Measurements from ENCODE around the gene UFSP2.
A peak's percentile ranks its signal among the peaks of the same experiment; 100 is the strongest.
"Not testable (repeated sequence)": the region's sequence is repeated elsewhere in the genome, so short reads cannot be mapped to it uniquely, and the experiment has no call there.

UFSP2 gene

GRCh38 chr4:185384930-185385331 lies 40.8 kb downstream of the UFSP2 start:
- FAIRE-seq (no peak), DNase-seq (ENCODE audit: insufficient read length, low spot score) (peak; percentile 31)

- FAIRE-seq (no peak), DNase-seq (ENCODE audit: insufficient read length, low spot score) (no peak)
These were observed 41.7 kb downstream of the UFSP2 start for GRCh38 chr4:185384061-185384460.

- no peak for DNase-seq (ENCODE audit: insufficient read length, low spot score)
- FAIRE-seq = peak; percentile 40
These were observed 42.3 kb downstream of the UFSP2 start for GRCh38 chr4:185383451-185383850.

GRCh38 chr4:185382754-185383153 lies 43.0 kb downstream of the UFSP2 start:
- FAIRE-seq (no peak), DNase-seq (ENCODE audit: insufficient read length, low spot score) (no peak)

- DNase-seq (ENCODE audit: insufficient read length, low spot score) (no peak), FAIRE-seq (no peak)
These were observed 44.2 kb downstream of the UFSP2 start for GRCh38 chr4:185381288-185382196.

- DNase-seq (ENCODE audit: insufficient read length, low spot score) (no peak), FAIRE-seq (no peak)
These were observed 45.4 kb downstream of the UFSP2 start for GRCh38 chr4:185380320-185380719.

- DNase-seq (ENCODE audit: insufficient read length, low spot score) (peak; percentile 21), FAIRE-seq (peak; percentile 62)
These were observed 46.2 kb downstream of the UFSP2 start for GRCh38 chr4:185379326-185380295.

- peak; percentile 33 for FAIRE-seq
- DNase-seq (ENCODE audit: insufficient read length, low spot score) = no peak
These were observed 47.5 kb downstream of the UFSP2 start for GRCh38 chr4:185378264-185378663.

- no peak for DNase-seq (ENCODE audit: insufficient read length, low spot score)
- no peak for FAIRE-seq
These were observed 51.2 kb downstream of the UFSP2 start for GRCh38 chr4:185374573-185374972.

- FAIRE-seq (no peak), DNase-seq (ENCODE audit: insufficient read length, low spot score) (no peak)
These were observed 51.7 kb downstream of the UFSP2 start for GRCh38 chr4:185374027-185374426.

- no peak for DNase-seq (ENCODE audit: insufficient read length, low spot score)
- FAIRE-seq = no peak
These were observed 54.1 kb downstream of the UFSP2 start for GRCh38 chr4:185371702-185372101.

GRCh38 chr4:185370268-185370949 lies 55.4 kb downstream of the UFSP2 start:
- FAIRE-seq (no peak), DNase-seq (ENCODE audit: insufficient read length, low spot score) (no peak)

- DNase-seq (ENCODE audit: insufficient read length, low spot score) (no peak), FAIRE-seq (no peak)
These were observed 56.0 kb downstream of the UFSP2 start for GRCh38 chr4:185369731-185370130.

- FAIRE-seq = no peak
These were observed 60.9 kb downstream of the UFSP2 start for GRCh38 chr4:185364886-185365285.

GRCh38 chr4:185363251-185363650 lies 62.5 kb downstream of the UFSP2 start:
- no peak for FAIRE-seq
- no peak for DNase-seq (ENCODE audit: insufficient read length, low spot score)

More at GRCh38 chr4:185364886-185365285, 60.9 kb downstream of the UFSP2 start:
- DNase-seq (ENCODE audit: insufficient read length, low spot score) = no peak

- not testable (repeated sequence) for FAIRE-seq; DNase-seq (ENCODE audit: insufficient read length, low spot score)
These were observed 63.2 kb downstream of the UFSP2 start for GRCh38 chr4:185362570-185362969.

- no peak for FAIRE-seq
- DNase-seq (ENCODE audit: insufficient read length, low spot score) = no peak
These were observed 63.9 kb downstream of the UFSP2 start for GRCh38 chr4:185361872-185362271.

GRCh38 chr4:185359767-185360446 lies 65.9 kb downstream of the UFSP2 start:
- DNase-seq (ENCODE audit: insufficient read length, low spot score) (no peak), FAIRE-seq (peak; percentile 67)

GRCh38 chr4:185358959-185359358 lies 66.8 kb downstream of the UFSP2 start:
- FAIRE-seq (no peak), DNase-seq (ENCODE audit: insufficient read length, low spot score) (no peak)

GRCh38 chr4:185358514-185358913 lies 67.2 kb downstream of the UFSP2 start:
- no peak for FAIRE-seq
- peak; percentile 40 for DNase-seq (ENCODE audit: insufficient read length, low spot score)

Data from HTR-8/SVneo (cell line).